Stimulated activated CD8-positive, alpha-beta memory T cell treated with anti-CD3 and anti-CD28 coated beads, Interleukin-12 subunit alpha, Interleukin-12 subunit beta, amount 100 ng/mL, for 24 hours (primary cell): ENCODE results near the gene ABHD8.

Experiments used
- DNase-seq: peaks from one replicate; pipeline ENCODE4 v3.0.0-alpha.2; 2020; ENCODE audit errors: extremely low read depth

The ABHD8 gene

GRCh38 chr19:17303167-17303939 is at the start of gene ABHD8:
Gene ABHD8 (minus strand): TSS chr19:17303425. CDS start chr19:17301616, 1,809 bp downstream.
- peak; percentile 80 for DNase-seq

GRCh38 chr19:17352608-17353280 is 49.5 kb upstream of the ABHD8 start:
- no peak for DNase-seq

- no peak for DNase-seq
Measured at GRCh38 chr19:17351815-17352435, 48.7 kb upstream of the ABHD8 start.

- DNase-seq, result no peak
Measured at GRCh38 chr19:17348700-17349099, 45.5 kb upstream of the ABHD8 start.

- no peak for DNase-seq
Measured at GRCh38 chr19:17347877-17348276, 44.7 kb upstream of the ABHD8 start.

- DNase-seq, result no peak
Measured at GRCh38 chr19:17347361-17347760, 44.1 kb upstream of the ABHD8 start.

GRCh38 chr19:17346109-17346671 is 43.0 kb upstream of the ABHD8 start:
- DNase-seq, result no peak

- no peak for DNase-seq
Measured at GRCh38 chr19:17341845-17342244, 38.6 kb upstream of the ABHD8 start.

GRCh38 chr19:17341386-17341785 is 38.2 kb upstream of the ABHD8 start:
- DNase-seq, result no peak

- DNase-seq, result no peak
Measured at GRCh38 chr19:17340871-17341357, 37.7 kb upstream of the ABHD8 start.

- no peak for DNase-seq
Measured at GRCh38 chr19:17340302-17340870, 37.2 kb upstream of the ABHD8 start.

- DNase-seq, result no peak
Measured at GRCh38 chr19:17339088-17339741, 36.0 kb upstream of the ABHD8 start.

GRCh38 chr19:17338433-17339078 is 35.3 kb upstream of the ABHD8 start:
- no peak for DNase-seq

- DNase-seq, result no peak
Measured at GRCh38 chr19:17337675-17338432, 34.6 kb upstream of the ABHD8 start.

GRCh38 chr19:17336872-17337674 is 33.8 kb upstream of the ABHD8 start, which contains the start of gene GTPBP3:
Gene GTPBP3 (plus strand): TSS chr19:17337553. CDS start chr19:17337612, 59 bp downstream.
- peak; percentile 97 for DNase-seq

- no peak for DNase-seq
Measured at GRCh38 chr19:17335575-17335974, 32.4 kb upstream of the ABHD8 start.

- peak; percentile 87 for DNase-seq
Measured at GRCh38 chr19:17334414-17335409, 31.5 kb upstream of the ABHD8 start, which contains the start of gene ANO8. Gene ANO8 (minus strand): TSS chr19:17334855. CDS start chr19:17334670, 185 bp downstream.
